ENCODE measurements around the gene SLC38A7.

The SLC38A7 gene

GRCh38 chr16:58727796-58728568 lies 43.4 kb upstream of the SLC38A7 start:
- TF ChIP-seq, protein P1, sequence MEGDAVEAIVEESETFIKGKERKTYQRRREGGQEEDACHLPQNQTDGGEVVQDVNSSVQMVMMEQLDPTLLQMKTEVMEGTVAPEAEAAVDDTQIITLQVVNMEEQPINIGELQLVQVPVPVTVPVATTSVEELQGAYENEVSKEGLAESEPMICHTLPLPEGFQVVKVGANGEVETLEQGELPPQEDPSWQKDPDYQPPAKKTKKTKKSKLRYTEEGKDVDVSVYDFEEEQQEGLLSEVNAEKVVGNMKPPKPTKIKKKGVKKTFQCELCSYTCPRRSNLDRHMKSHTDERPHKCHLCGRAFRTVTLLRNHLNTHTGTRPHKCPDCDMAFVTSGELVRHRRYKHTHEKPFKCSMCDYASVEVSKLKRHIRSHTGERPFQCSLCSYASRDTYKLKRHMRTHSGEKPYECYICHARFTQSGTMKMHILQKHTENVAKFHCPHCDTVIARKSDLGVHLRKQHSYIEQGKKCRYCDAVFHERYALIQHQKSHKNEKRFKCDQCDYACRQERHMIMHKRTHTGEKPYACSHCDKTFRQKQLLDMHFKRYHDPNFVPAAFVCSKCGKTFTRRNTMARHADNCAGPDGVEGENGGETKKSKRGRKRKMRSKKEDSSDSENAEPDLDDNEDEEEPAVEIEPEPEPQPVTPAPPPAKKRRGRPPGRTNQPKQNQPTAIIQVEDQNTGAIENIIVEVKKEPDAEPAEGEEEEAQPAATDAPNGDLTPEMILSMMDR (IDR thresholded peaks at IDR 0.05; ENCODE audit: insufficient read depth, low read length, poor library complexity, severe bottlenecking) = no peak
- no peak for DNase-seq (ENCODE audit: extremely low read depth, insufficient read length)
- no peaks in the 10 kb centered on the region for H3K27me3 ChIP-seq (replicated peaks; ENCODE audit: control insufficient read depth, insufficient read depth, low read length)
- no peak overlapping the region for H3K4me3 ChIP-seq (replicated peaks; ENCODE audit: low read depth, low read length)
- H3K36me3 ChIP-seq (ENCODE audit: control insufficient read depth, insufficient read depth, low read length) = peaks cover 3% of the 10 kb centered on the region

DNA sequence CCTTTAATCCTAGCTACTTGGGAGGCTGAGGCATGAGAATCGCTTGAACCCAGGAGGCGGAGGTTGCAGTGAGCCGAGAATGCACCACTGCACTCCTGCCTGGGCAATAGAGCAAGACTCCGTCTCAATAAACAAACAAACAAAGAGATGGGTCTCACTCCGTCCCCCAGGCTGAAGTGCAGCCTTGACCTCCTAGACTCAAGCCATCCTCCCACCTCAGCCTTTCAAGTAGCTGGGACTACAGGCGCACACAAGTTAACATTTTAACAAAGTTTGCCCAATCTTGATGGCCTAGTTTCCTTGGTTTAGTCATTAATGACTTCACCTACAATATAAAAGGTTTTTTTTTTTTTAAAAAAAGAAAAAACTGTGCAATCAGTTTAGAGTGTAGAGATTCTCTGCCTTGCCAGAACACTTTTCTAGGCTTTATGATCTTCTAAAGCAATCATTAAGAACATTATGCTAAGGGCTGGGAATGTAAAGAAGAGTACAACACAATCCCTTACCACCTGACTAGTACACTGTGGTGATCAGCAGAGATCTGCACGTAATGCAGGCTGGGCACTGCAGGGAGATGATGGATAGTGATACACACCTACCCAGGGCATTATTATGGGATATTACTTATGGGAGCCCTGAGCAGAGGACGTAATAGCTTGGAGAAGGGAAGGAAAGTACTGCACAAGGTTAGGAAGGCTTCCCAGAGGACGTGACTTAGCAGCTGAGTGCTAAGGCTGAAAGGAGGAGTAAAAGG lies 42.6 kb upstream of the SLC38A7 start:
- Histone ChIP-seq H3K27me3 (replicated peaks; ENCODE audit: control insufficient read depth, insufficient read depth, low read length) (no peaks in the 10 kb centered on the region), H3K4me3 (replicated peaks; ENCODE audit: low read depth, low read length) (no peak overlapping the region), H3K36me3 (ENCODE audit: control insufficient read depth, insufficient read depth, low read length) (peaks cover 4% of the 10 kb centered on the region)
- no peak for DNase-seq (ENCODE audit: extremely low read depth, insufficient read length)
- TF ChIP-seq, protein P1 (IDR thresholded peaks at IDR 0.05; ENCODE audit: insufficient read depth, low read length, poor library complexity, severe bottlenecking) = no peak

DNA sequence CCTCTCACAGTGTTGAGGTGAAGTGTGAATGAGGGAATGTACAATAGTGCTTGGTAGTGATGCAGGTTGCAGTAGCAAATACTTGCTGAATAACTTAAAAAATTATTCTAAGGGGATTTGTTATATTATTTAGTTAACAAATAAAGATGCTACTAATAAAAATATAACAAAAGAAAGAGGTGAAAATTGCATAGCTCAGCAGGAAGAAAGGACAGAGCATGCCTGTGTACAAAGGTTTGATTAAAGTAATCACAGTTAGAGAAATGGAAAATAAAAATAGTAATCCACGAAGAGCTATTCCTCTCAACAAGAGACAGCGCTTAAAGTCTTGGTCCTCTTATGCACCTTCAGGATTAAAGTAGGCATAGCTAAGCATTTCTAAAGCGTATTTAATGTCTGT lies 38.5 kb upstream of the SLC38A7 start:
- no peak for DNase-seq (ENCODE audit: extremely low read depth, insufficient read length)
- Histone ChIP-seq H3K4me3 (replicated peaks; ENCODE audit: low read depth, low read length) (no peak overlapping the region), H3K36me3 (ENCODE audit: control insufficient read depth, insufficient read depth, low read length) (peaks cover 11% of the 10 kb centered on the region), H3K27me3 (replicated peaks; ENCODE audit: control insufficient read depth, insufficient read depth, low read length) (no peaks in the 10 kb centered on the region)
- TF ChIP-seq, protein P1 (IDR thresholded peaks at IDR 0.05; ENCODE audit: insufficient read depth, low read length, poor library complexity, severe bottlenecking) = no peak

- no peak overlapping the region for H3K4me3 ChIP-seq (replicated peaks; ENCODE audit: low read depth, low read length)
- DNase-seq (ENCODE audit: extremely low read depth, insufficient read length) = no peak
- peaks cover 14% of the 10 kb centered on the region for H3K36me3 ChIP-seq (ENCODE audit: control insufficient read depth, insufficient read depth, low read length)
- no peaks in the 10 kb centered on the region for H3K27me3 ChIP-seq (replicated peaks; ENCODE audit: control insufficient read depth, insufficient read depth, low read length)
- TF ChIP-seq, protein P1 (IDR thresholded peaks at IDR 0.05; ENCODE audit: insufficient read depth, low read length, poor library complexity, severe bottlenecking) = no peak
Measured at GRCh38 chr16:58717994-58718393, 33.4 kb upstream of the SLC38A7 start.

- Histone ChIP-seq H3K27me3 (replicated peaks; ENCODE audit: control insufficient read depth, insufficient read depth, low read length) (no peaks in the 10 kb centered on the region), H3K36me3 (ENCODE audit: control insufficient read depth, insufficient read depth, low read length) (peaks cover 16% of the 10 kb centered on the region), H3K4me3 (replicated peaks; ENCODE audit: low read depth, low read length) (no peak overlapping the region)
- DNase-seq (ENCODE audit: extremely low read depth, insufficient read length) = no peak
- TF ChIP-seq, protein P1 (IDR thresholded peaks at IDR 0.05; ENCODE audit: insufficient read depth, low read length, poor library complexity, severe bottlenecking) = no peak
Measured at GRCh38 chr16:58716468-58716867, 31.9 kb upstream of the SLC38A7 start.

Data from GM06990 (cell line).